HG02798 (cell line): ENCODE measurements around the gene SLCO3A1.
A peak's percentile ranks its signal among the peaks of the same experiment; 100 is the strongest.

ENCODE experiments used
- ATAC-seq: cut with Tn5 transposase; IDR thresholded peaks from one replicate; pipeline ENCODE4 v1.9.1; 2021; ENCODE audit warnings: mild to moderate bottlenecking; ENCODE audit not compliant: unreplicated experiment, poor library complexity

Gene SLCO3A1

DNA sequence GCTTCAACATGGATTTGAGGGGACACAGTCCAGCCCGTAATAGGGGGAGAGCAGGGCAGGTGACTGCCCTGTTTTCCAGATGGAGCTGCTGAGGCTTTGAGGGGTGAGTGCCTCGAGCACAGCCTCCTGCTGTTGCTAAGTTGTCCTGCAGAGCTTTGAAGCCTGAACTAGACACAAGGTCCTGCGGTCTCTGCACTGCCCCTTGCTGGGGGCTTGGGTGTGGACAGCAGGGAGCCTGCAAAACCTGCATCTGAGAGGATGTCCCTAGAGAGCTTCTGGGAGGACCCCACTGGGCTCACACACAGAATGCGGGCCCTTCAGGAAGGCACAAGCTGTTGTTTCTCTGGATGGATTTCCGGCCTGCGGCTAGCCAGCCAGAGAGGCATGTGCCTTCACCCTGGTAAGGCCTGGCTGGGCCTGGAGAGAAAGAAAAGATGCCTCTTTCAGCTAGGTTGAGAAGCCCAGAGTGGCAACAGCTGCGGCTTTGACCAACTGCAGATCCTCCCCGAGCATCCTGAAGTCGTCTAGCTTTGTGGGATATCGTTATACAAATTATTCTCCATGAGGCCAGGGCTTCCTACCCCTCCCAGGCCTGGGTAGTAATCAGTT, 226.2 kb downstream of the SLCO3A1 start:
- ATAC-seq: no peak

DNA sequence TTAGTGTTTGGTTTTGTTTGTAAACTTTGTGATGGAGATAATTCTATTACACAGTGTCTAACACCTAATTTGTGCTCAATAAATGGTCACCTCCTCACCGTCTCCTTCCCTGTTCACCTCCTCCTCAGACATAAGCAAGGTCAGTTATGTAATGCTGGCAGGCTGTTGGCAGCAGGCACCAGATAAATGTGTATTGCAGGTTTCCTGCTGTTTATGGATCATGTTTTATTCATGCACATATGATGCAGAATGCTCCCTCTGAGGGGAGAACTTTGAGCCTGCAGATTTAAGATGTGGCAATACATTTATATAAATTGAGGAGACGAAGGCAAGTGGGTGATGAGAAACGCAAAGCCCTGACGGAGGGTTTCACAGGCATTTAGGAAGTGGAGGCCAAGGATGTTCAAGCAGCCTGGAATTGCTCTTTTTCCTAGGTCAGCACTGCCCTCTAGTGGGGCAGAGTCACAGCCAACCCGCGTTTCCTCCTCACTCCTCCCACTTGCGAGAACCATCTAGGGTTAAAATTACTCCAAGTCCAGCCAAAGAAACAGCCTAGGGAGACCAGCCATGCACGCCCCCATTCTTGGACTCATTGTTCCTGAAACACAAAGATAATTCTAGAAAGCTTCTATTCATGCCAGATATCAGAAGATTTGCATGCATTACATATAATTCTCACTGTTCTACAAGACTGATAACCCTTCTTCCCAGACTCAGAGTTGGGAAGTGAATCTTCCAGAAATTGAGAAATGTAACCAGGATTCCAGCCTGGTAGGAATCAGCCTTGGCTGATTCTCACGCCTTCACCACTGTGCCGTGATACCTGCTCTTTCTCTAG, 228.7 kb downstream of the SLCO3A1 start:
- ATAC-seq: peak; percentile 53

DNA sequence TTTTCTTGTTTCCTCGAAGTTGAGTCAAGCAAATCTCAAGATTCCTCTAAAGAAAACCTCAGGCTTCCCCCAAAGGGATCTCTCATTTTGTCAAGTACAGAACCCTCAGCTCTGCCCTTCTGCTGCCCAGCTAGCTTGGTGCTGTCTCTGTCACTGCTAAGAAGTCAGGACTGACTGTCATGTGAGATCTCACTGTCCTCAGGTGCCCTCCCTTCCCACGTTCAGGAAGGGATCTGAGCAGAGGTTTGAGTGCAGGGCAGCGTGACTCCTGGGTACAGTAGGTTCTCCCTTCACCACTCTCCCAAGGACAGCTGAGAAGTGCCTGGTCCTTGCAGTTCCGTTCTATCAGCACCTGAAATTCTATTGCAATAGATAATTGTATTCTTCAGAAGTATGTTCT, 229.7 kb downstream of the SLCO3A1 start:
- no peak for ATAC-seq

DNA sequence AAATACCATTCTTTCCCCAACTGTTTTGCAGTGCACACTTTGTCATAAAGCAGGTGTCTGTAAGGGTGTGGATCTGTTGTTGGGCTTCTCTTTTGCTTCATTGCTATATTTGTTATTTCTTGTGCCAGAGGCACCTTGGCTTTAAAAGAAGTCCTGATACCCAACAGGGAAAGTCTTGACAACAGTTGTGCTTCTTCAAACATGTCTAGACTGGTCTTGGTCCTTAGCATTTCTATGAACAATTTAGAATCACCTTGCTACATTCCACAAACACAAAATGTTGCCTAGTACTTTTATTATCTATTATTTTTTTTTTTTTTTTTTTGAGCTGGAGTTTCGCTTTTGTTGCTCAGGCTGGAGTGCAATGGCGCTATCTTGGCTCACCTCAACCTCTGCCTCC, 233.7 kb downstream of the SLCO3A1 start:
- ATAC-seq: no peak

DNA sequence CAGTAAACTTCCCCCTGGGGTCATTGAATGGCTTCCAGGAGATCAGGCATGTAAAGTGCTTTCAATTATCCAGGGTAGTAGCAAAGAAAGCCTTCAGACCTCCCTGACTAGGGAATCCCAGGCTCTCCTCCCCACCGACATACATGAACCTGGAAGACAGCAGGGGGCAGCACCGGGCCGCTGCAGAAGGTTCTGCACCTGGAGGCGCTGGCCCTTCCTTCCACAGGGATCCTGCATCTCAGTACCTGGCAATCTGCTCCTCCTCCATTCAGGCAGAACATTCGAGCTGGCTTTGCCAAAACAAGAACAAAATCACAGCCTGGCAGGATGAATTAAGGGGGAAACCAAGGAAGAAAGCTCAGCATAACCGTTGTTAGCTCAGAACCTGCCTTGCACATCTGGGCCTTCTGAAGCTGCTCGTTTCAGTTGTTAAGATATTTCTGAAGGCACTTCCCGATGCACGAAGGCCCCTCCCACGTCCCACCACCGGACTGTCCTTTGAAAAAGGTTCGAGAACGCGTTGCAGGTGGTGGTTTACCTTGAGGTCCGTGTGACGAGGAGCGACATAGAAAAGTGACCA, 237.7 kb downstream of the SLCO3A1 start:
- no peak for ATAC-seq

DNA sequence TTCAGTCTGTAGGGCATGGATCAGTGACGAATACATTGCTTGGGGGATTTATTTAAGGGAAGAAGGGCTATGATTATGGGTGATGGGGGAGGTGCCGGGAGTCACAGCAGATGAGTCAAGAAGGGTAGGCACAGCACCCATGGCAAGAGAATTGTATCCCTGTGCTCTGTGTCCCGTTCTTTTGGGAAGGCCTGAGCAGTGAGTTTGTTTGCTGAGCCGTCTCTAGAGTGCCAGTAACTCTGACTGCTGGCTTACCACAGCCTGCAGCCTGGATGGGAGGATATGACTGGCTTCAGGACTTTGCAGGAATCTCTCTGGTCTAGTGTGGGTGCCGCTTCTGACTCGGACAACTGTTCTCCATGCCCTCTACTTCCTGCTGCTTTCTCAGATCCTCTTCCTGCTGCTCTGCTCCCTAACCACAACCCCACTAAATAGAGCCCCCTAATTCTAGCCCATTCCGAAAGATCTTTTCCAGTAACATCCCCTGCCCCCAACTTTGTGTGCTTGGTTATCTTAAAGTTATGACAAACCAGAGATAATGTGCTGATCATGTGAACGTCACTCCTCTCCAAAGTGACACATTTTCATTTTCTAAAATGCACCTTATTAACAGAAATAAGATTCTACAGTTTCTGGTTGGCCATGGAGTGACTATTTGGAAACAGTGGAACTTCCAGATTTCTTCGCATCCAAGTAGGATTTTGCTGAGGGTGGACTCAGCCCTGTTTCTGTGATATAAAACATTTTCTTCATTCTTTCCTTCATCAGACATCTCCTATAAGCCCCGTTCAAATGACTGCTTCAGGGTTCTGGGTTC, 239.0 kb downstream of the SLCO3A1 start:
- ATAC-seq: no peak

DNA sequence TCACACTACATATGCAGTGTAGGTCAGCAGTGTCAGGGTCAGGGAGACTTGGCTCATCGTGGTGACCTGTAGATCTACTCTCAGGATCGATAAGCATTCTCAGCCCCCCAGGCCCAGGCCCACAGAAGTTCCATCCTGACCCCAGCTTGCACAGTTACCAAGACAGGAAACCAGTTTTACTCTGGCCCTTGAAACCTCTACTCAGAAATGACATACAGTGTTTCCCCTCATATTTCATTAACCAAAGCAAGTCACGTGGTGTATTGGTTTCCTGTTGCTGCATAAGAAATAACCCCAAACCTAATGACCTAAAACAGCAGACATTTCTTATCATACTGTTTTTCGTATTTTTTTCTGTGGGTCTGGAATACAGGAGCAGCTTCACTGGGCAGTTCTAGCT, 242.2 kb downstream of the SLCO3A1 start:
- peak; percentile 64 for ATAC-seq

DNA sequence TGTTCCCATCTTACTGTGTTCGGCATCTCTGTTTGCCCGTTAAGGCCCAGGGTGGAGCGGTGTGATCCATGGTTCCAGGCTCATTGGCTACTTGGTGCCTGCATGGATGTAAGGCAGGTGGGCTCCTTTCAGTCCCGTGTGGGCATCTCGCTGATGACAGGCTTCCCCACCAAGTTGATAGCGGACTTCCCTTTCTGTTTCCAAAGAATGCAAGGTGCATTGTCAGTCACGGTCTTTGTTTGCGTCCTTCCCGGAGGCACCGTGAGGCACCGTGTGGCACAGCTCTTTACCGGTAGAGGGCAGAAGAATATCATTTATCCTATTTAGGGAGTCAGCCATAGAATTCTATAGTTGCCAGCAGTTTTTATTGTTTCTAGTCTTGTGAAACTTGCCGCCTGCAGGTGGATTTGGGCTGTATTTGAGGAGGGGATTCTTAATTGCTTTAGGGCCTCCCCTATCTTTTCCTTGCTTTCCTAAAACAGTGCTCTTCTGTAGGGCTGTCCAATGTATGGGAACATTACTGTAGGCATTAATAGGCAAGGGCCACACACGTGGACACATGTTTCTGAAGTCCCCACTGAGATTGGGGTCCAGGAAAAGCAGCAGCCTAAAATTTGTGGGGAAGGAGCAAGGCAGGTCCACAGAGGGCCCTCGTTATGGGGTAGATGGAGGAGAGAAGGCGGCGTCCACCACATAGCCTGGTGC, 244.1 kb downstream of the SLCO3A1 start:
- peak; percentile 63 for ATAC-seq

DNA sequence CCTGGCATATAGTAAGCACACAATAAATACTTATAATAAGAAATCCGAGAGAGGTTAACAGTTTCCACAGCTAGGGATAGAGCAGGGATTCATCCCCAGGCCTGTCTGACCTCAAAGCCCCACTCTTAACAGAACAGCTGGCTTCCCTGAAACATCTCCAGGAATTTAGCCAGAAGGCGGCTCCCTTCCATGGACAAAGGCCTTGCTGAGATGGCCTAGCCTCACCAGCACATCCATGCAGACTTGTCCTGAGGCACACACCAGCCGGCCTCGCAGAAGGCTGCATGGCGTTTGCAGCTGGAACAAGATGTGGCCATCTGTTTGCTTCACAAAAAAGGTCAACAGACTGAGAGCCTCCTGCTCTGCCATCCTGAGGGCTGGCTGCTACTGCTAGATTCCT, 245.4 kb downstream of the SLCO3A1 start:
- no peak for ATAC-seq

DNA sequence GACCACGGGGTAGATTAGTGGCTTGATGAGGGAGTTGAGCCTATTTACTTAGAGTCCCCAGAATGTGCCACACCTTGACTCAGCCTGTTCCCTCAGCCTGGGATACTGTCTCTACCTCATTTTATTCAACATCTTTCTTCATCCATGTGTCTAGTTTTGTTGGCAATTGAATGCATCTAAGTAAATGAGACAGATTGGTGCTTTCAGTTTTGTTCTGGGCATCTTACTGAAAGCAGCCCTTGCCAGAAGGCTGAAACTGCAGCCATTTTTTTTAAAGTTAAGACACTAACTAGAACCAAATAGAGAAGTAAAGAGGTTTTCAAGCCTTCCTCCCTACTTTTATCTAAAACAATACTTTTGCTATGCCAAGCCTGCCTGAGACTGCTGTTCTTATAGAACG, 246.8 kb downstream of the SLCO3A1 start:
- ATAC-seq: no peak

DNA sequence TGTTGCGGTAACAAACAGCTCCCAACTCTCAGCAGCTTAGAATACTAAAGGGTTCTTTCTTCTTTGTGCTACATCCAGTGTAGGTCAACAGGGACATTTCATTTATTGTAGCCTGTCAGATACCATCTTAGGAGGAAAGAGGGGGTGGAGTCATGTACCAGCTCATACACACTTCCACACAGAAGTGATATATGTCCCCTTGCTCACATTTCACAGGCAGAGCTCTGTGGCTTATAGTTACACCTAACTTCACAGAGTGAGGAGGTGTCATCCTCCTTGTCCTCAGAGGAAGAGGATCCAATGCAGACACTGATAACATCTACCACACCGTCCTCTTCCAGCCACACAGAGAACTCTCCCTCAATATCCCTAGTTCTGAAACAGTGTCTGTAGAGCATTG, 247.2 kb downstream of the SLCO3A1 start:
- no peak for ATAC-seq

DNA sequence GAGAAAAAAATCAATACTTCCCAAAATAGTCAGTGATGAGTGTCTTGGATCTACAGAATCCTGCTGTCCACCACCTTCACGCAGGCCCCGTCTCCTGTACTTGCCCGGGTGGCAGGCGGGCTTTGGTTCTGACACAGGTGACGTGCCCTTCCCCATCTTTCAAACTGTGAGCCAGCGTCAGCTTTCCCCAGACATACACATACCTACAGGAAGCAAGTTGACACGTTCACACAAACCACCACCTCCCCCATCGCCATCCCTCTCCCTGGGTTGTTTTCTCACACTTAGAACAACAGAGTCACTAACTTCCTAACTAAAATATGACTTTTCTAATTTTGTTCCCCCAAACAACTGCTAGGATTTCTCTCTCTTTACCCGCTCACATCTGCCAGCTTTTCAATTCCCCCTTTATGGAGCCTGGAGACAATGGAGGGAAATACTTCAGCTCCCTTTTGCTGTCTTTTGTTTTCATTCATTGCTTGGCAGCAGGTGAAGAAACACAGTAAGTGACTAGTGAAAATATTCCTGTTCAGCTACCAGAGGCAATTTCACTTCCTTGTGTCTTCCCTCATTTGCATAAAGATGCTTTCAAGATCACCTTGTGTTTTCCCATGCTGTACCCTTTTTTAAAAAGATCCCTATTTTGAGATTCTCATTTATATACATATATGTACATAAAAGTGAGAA, 248.3 kb downstream of the SLCO3A1 start:
- no peak for ATAC-seq

DNA sequence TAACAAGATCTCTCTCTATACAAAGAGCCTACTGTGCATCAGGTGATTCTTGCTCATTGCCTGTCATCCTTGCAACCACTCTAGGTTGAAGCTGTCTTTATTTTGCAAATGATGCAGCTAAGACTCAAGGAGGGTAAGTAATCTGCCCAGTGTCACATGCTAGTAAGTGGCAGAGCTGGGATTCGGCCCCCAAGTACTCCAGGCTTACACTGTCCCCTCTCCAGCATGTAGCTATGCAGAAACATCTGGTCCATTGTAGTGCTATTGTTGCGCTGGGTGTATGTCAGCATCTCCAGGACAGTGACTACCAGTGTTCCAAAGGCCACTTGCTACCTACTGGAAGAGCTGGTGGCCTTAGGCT, 248.9 kb downstream of the SLCO3A1 start:
- ATAC-seq: no peak

DNA sequence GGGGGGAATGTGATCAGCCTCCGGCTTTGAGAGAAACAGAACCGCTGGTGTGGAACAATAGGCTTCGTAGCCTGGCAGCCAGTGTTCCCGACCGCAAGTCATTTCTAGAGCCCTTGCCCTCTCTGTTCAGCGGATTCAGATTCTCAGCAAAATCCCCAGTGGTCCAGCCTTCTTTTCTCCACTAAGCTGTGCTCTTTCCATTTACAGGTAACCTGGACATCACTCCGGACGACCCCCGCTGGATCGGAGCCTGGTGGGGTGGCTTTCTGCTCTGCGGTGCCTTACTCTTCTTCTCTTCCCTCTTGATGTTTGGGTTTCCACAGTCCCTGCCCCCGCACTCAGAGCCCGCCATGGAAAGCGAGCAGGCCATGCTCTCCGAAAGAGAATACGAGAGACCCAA, 250.6 kb downstream of the SLCO3A1 start:
- no peak for ATAC-seq

DNA sequence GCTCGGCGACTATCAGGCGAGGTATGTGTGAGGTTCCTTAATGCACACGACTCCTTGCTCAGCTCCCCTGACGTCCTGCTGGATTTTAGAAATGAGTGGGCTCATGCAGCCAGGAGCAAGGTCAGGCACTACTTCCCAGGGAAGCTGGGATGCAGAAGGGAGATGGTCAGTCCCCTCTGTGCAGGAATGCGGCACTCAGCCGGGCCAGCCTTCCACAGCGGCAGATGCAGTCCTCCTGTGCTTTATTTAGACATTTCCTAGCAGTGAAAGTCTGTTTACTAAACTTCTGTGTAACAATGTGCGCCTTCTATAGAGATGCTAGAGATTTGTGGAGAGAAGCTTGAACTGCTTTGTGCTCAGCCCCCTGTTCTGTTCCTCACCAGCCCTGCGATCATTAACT, 252.1 kb downstream of the SLCO3A1 start:
- no peak for ATAC-seq

DNA sequence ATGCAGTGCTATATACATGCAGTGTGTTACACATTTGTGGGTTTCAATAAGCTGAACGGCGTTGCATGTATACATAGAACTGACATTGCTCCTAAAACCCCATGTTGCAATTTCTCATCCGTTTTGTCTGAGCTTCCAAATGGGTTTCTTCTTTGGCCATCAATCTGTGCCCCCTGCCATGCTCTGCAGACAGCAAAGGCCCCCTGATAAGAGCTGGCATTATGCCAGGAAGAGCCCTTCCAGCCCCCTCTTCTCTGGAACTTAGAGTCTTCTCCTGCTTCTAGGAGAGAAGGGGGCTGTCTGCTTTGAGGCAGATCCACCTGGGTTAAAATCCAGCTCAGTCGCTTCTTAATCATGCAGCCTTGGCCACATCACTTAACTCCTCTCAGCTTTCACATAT, 254.0 kb downstream of the SLCO3A1 start:
- no peak for ATAC-seq

DNA sequence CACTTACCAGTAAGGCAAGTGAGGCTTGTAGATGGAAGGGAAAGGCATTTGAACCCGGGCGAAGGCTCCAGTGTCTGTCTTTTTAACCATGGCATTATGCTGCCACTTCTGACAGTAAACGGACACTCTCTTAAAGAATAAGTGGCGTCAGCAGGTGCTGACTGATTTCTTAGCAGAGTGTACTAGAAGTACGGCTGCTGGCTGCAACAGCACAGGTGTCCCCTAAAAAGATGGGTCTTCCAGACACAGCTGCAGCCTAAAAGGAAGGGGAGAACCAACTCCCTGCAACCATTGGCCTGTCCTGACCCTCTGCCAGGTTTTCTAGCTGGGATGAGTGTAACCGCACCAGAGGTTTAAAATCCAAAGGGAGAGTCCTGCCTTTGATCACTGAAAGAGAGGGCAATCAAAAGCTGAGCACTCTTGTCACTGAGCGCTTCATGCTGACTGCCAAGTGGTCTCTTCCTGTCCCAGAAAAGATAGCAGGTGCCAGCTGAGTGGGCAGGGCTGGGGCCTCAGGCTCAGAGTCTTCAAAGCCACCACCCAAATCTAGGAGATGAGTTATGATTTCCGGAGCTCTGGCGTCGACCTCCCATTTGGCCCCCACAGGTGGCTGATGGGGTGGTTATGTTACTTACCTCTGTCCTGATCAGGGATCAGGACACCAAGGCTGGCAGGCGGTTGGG, 255.8 kb downstream of the SLCO3A1 start:
- ATAC-seq: no peak

DNA sequence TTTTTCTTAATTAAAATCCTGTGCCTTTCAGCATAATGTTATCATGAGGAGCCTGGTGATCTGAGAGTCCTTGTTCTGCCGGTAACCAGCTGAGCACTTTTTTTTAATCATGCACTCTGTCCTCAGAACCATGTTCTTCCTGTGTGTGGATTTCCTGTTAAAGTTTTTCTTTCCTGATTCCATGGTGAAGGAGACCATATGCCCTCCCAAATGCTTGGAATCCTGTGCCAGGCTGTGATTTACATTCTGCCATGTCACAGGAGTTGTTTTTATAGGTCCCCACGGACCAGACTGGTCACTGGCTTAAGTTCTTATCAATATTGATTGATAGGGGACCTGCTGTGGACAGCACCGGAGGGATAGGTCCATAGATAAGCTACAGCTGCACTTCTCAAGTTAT, 257.8 kb downstream of the SLCO3A1 start:
- ATAC-seq: no peak

DNA sequence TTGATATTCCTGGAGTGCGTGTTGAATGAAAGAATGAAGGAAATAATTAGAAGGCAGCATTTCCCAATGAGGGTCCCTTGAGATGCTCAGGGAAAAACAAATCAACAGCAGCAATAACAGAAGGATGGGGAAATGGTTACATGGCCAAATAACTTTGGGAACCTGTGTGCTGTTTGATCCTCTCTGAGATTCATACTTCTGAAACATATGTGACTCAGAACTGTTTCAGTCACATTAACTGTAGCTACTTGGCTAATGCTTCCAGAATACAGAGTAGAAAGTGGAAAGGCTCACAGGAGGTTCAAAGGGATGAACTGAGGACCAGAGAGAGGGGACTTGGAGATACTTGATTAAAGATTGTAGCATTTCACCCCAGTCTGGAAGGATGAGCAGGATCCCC, 258.2 kb downstream of the SLCO3A1 start:
- ATAC-seq: no peak
